ENCODE results near the gene ARHGAP8.

DNA sequence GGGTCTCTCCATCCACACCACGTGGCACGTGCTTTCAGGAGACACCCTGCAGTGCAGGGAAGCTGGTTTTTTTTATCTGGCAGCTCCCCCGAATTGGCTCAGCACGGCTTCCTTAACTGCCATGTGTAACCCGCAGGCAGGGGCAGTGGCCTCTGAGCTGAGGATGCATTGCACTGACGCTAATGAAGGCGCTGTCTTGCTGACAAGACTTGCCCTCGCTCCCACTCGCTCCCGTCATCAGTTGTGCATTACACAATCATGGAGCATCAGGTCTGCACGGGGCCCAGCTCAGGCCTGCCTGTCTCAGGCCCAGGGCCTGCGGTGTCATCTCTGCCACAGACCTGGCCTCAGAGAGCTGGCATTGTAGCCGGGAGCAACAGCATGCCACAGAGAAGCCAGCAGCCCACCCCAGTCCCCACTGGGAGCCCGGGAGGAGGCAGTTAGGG is 95.9 kb downstream of the ARHGAP8 start:
- TF ChIP-seq, protein P1, sequence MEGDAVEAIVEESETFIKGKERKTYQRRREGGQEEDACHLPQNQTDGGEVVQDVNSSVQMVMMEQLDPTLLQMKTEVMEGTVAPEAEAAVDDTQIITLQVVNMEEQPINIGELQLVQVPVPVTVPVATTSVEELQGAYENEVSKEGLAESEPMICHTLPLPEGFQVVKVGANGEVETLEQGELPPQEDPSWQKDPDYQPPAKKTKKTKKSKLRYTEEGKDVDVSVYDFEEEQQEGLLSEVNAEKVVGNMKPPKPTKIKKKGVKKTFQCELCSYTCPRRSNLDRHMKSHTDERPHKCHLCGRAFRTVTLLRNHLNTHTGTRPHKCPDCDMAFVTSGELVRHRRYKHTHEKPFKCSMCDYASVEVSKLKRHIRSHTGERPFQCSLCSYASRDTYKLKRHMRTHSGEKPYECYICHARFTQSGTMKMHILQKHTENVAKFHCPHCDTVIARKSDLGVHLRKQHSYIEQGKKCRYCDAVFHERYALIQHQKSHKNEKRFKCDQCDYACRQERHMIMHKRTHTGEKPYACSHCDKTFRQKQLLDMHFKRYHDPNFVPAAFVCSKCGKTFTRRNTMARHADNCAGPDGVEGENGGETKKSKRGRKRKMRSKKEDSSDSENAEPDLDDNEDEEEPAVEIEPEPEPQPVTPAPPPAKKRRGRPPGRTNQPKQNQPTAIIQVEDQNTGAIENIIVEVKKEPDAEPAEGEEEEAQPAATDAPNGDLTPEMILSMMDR (conservative IDR thresholded peaks at IDR 0.05; ENCODE audit: low read depth in 2 of 2) = no peak
- TF ChIP-seq, protein P2, sequence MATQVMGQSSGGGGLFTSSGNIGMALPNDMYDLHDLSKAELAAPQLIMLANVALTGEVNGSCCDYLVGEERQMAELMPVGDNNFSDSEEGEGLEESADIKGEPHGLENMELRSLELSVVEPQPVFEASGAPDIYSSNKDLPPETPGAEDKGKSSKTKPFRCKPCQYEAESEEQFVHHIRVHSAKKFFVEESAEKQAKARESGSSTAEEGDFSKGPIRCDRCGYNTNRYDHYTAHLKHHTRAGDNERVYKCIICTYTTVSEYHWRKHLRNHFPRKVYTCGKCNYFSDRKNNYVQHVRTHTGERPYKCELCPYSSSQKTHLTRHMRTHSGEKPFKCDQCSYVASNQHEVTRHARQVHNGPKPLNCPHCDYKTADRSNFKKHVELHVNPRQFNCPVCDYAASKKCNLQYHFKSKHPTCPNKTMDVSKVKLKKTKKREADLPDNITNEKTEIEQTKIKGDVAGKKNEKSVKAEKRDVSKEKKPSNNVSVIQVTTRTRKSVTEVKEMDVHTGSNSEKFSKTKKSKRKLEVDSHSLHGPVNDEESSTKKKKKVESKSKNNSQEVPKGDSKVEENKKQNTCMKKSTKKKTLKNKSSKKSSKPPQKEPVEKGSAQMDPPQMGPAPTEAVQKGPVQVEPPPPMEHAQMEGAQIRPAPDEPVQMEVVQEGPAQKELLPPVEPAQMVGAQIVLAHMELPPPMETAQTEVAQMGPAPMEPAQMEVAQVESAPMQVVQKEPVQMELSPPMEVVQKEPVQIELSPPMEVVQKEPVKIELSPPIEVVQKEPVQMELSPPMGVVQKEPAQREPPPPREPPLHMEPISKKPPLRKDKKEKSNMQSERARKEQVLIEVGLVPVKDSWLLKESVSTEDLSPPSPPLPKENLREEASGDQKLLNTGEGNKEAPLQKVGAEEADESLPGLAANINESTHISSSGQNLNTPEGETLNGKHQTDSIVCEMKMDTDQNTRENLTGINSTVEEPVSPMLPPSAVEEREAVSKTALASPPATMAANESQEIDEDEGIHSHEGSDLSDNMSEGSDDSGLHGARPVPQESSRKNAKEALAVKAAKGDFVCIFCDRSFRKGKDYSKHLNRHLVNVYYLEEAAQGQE (IDR thresholded peaks at IDR 0.05; ENCODE audit: unreplicated experiment) = no peak
- no peak for TF ChIP-seq EZH2 (IDR thresholded peaks at IDR 0.05; ENCODE audit: low read depth, unreplicated experiment)
- TF ChIP-seq POLR2AphosphoS5 (IDR thresholded peaks at IDR 0.05; ENCODE audit: low read depth) = no peak
- TF ChIP-seq EZH2phosphoT487 (IDR thresholded peaks at IDR 0.05; ENCODE audit: unreplicated experiment) = no peak
- TF ChIP-seq JUNB (IDR thresholded peaks at IDR 0.05; ENCODE audit: unreplicated experiment) = no peak
- no peak for TF ChIP-seq STAT1 (IDR thresholded peaks at IDR 0.05; ENCODE audit: unreplicated experiment)
- no peak for TF ChIP-seq CREB1 (CRISPR knock-in tag; IDR thresholded peaks at IDR 0.05; ENCODE audit: low read depth)
- TF ChIP-seq, protein P3, sequence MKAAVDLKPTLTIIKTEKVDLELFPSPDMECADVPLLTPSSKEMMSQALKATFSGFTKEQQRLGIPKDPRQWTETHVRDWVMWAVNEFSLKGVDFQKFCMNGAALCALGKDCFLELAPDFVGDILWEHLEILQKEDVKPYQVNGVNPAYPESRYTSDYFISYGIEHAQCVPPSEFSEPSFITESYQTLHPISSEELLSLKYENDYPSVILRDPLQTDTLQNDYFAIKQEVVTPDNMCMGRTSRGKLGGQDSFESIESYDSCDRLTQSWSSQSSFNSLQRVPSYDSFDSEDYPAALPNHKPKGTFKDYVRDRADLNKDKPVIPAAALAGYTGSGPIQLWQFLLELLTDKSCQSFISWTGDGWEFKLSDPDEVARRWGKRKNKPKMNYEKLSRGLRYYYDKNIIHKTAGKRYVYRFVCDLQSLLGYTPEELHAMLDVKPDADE (IDR thresholded peaks at IDR 0.05) = no peak
- no peak for TF ChIP-seq ZNF331 (CRISPR knock-in tag; IDR thresholded peaks at IDR 0.05; ENCODE audit: low read depth)
- TF ChIP-seq NANOG (IDR thresholded peaks at IDR 0.05; ENCODE audit: borderline replicate concordance) = no peak
- no peak for TF ChIP-seq ZNF114 (CRISPR knock-in tag; IDR thresholded peaks at IDR 0.05)
- TF ChIP-seq, protein P4, sequence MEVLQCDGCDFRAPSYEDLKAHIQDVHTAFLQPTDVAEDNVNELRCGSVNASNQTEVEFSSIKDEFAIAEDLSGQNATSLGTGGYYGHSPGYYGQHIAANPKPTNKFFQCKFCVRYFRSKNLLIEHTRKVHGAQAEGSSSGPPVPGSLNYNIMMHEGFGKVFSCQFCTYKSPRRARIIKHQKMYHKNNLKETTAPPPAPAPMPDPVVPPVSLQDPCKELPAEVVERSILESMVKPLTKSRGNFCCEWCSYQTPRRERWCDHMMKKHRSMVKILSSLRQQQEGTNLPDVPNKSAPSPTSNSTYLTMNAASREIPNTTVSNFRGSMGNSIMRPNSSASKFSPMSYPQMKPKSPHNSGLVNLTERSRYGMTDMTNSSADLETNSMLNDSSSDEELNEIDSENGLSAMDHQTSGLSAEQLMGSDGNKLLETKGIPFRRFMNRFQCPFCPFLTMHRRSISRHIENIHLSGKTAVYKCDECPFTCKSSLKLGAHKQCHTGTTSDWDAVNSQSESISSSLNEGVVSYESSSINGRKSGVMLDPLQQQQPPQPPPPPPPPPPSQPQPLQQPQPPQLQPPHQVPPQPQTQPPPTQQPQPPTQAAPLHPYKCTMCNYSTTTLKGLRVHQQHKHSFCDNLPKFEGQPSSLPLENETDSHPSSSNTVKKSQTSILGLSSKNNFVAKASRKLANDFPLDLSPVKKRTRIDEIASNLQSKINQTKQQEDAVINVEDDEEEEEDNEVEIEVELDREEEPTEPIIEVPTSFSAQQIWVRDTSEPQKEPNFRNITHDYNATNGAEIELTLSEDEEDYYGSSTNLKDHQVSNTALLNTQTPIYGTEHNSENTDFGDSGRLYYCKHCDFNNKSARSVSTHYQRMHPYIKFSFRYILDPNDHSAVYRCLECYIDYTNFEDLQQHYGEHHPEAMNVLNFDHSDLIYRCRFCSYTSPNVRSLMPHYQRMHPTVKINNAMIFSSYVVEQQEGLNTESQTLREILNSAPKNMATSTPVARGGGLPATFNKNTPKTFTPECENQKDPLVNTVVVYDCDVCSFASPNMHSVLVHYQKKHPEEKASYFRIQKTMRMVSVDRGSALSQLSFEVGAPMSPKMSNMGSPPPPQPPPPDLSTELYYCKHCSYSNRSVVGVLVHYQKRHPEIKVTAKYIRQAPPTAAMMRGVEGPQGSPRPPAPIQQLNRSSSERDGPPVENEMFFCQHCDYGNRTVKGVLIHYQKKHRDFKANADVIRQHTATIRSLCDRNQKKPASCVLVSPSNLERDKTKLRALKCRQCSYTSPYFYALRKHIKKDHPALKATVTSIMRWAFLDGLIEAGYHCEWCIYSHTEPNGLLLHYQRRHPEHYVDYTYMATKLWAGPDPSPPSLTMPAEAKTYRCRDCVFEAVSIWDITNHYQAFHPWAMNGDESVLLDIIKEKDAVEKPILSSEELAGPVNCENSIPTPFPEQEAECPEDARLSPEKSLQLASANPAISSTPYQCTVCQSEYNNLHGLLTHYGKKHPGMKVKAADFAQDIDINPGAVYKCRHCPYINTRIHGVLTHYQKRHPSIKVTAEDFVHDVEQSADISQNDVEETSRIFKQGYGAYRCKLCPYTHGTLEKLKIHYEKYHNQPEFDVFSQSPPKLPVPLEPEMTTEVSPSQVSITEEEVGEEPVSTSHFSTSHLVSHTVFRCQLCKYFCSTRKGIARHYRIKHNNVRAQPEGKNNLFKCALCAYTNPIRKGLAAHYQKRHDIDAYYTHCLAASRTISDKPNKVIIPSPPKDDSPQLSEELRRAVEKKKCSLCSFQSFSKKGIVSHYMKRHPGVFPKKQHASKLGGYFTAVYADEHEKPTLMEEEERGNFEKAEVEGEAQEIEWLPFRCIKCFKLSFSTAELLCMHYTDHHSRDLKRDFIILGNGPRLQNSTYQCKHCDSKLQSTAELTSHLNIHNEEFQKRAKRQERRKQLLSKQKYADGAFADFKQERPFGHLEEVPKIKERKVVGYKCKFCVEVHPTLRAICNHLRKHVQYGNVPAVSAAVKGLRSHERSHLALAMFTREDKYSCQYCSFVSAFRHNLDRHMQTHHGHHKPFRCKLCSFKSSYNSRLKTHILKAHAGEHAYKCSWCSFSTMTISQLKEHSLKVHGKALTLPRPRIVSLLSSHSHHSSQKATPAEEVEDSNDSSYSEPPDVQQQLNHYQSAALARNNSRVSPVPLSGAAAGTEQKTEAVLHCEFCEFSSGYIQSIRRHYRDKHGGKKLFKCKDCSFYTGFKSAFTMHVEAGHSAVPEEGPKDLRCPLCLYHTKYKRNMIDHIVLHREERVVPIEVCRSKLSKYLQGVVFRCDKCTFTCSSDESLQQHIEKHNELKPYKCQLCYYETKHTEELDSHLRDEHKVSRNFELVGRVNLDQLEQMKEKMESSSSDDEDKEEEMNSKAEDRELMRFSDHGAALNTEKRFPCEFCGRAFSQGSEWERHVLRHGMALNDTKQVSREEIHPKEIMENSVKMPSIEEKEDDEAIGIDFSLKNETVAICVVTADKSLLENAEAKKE (CRISPR knock-in tag; IDR thresholded peaks at IDR 0.05) = no peak
